ENCODE results near the gene OPN4. TPM values are rescaled to one million over a fixed set of nuclear protein-coding genes. Genes with fewer than 3 reads are reported as not detected.

Gene OPN4
- total RNA-seq, 3 donors from 2014 or later (not counting 1 experiment from before 2014, with no cell fraction given): not detected

GRCh38 chr10:86712317-86712707 lies 58.0 kb downstream of the OPN4 start:
- no peak for DNase-seq
- no peaks in the 10 kb centered on the region for H3K36me3 ChIP-seq (ENCODE audit: control insufficient read depth, insufficient read depth, low read length)
- H3K4me3 Mint-ChIP-seq: peak overlapping the region; percentile 85
- no peaks in the 10 kb centered on the region for H3K36me3 Mint-ChIP-seq
- H3K27ac ChIP-seq (ENCODE audit: low read length): peak overlapping the region; percentile 57
- peaks cover 18 to 25% of the 10 kb centered on the region in 2 donors for H3K4me1 Mint-ChIP-seq
- 67% methylated on average over 8 of the region's 9 CpGs for WGBS (ENCODE audit: insufficient coverage)
- intact Hi-C loops (cut with micrococcal nuclease): no loop called here
- H3K9me3 ChIP-seq (ENCODE audit: control insufficient read depth, insufficient read depth, low read length): no peaks in the 10 kb centered on the region
- H3K4me1 ChIP-seq (ENCODE audit: control insufficient read depth, insufficient read depth, low read length): peaks cover 17% of the 10 kb centered on the region
- no peaks in the 10 kb centered on the region for H3K9me3 Mint-ChIP-seq
- TF ChIP-seq, protein P1, sequence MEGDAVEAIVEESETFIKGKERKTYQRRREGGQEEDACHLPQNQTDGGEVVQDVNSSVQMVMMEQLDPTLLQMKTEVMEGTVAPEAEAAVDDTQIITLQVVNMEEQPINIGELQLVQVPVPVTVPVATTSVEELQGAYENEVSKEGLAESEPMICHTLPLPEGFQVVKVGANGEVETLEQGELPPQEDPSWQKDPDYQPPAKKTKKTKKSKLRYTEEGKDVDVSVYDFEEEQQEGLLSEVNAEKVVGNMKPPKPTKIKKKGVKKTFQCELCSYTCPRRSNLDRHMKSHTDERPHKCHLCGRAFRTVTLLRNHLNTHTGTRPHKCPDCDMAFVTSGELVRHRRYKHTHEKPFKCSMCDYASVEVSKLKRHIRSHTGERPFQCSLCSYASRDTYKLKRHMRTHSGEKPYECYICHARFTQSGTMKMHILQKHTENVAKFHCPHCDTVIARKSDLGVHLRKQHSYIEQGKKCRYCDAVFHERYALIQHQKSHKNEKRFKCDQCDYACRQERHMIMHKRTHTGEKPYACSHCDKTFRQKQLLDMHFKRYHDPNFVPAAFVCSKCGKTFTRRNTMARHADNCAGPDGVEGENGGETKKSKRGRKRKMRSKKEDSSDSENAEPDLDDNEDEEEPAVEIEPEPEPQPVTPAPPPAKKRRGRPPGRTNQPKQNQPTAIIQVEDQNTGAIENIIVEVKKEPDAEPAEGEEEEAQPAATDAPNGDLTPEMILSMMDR (IDR thresholded peaks at IDR 0.05): no peak
- peak overlapping the region; percentile 68 to 93 for H3K27ac Mint-ChIP-seq
- H3K27me3 Mint-ChIP-seq (ENCODE audit: low read depth in 2 of 2): no peaks in the 10 kb centered on the region
- no peaks in the 10 kb centered on the region for H3K27me3 ChIP-seq (ENCODE audit: control insufficient read depth, insufficient read depth, low read length)
- ATAC-seq: no peak
- peak overlapping the region; percentile 34 for H3K4me3 ChIP-seq (ENCODE audit: low read length)

GRCh38 chr10:86715156-86715795 lies 60.9 kb downstream of the OPN4 start:
- Mint-ChIP-seq H3K36me3 (no peaks in the 10 kb centered on the region), H3K27me3 (ENCODE audit: low read depth in 2 of 2) (peaks cover 0 to under 1% of the 10 kb centered on the region in 2 donors), H3K4me3 (no peak overlapping the region), H3K27ac (no peak overlapping the region), H3K9me3 (no peaks in the 10 kb centered on the region), H3K4me1 (peaks cover 13 to 15% of the 10 kb centered on the region in 2 donors)
- Histone ChIP-seq H3K27ac (ENCODE audit: low read length) (no peak overlapping the region), H3K9me3 (ENCODE audit: control insufficient read depth, insufficient read depth, low read length) (no peaks in the 10 kb centered on the region), H3K36me3 (ENCODE audit: control insufficient read depth, insufficient read depth, low read length) (no peaks in the 10 kb centered on the region), H3K4me3 (ENCODE audit: low read length) (no peak overlapping the region), H3K27me3 (ENCODE audit: control insufficient read depth, insufficient read depth, low read length) (no peaks in the 10 kb centered on the region), H3K4me1 (ENCODE audit: control insufficient read depth, insufficient read depth, low read length) (peaks cover 17% of the 10 kb centered on the region)
- DNase-seq: no peak
- no peak for ATAC-seq
- TF ChIP-seq, protein P1 (IDR thresholded peaks at IDR 0.05): no peak
- intact Hi-C loops (cut with micrococcal nuclease): no loop called here
- 63% methylated on average over 6 of the region's 6 CpGs for WGBS (ENCODE audit: insufficient coverage)

DNA sequence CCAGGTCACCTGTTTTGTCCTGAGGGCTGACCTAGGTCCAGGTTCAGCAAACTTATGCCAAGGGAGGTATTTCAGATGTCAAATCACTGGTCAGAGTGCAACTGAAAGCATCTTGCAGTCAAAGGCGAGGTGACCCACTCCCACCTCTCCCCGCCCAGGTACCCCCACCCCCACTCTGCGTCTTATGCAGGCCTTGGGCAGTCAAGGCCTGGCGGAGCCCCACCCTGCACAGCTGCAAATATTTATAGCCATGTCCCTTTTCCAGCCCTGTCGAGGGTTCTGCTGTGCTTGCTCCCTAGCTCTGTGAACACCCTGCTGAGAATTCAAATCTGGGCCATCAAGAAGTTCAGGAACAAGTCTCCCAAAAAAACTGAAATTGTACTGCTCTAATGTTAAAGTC lies 61.5 kb downstream of the OPN4 start:
- Mint-ChIP-seq H3K36me3 (no peaks in the 10 kb centered on the region), H3K4me1 (peaks cover 7 to 10% of the 10 kb centered on the region in 2 donors), H3K27me3 (ENCODE audit: low read depth in 2 of 2) (peaks cover 0 to 6% of the 10 kb centered on the region in 2 donors), H3K27ac (no peak overlapping the region), H3K4me3 (no peak overlapping the region), H3K9me3 (no peaks in the 10 kb centered on the region)
- no peak overlapping the region for H3K4me3 ChIP-seq (ENCODE audit: low read length)
- 89% methylated on average over 5 of the region's 5 CpGs for WGBS (ENCODE audit: insufficient coverage)
- peaks cover 12% of the 10 kb centered on the region for H3K4me1 ChIP-seq (ENCODE audit: control insufficient read depth, insufficient read depth, low read length)
- no peaks in the 10 kb centered on the region for H3K27me3 ChIP-seq (ENCODE audit: control insufficient read depth, insufficient read depth, low read length)
- TF ChIP-seq, protein P1 (IDR thresholded peaks at IDR 0.05): no peak
- DNase-seq (no peak), ATAC-seq (no peak)
- H3K36me3 ChIP-seq (ENCODE audit: control insufficient read depth, insufficient read depth, low read length): no peaks in the 10 kb centered on the region
- intact Hi-C loops (cut with micrococcal nuclease): no loop called here
- H3K9me3 ChIP-seq (ENCODE audit: control insufficient read depth, insufficient read depth, low read length): no peaks in the 10 kb centered on the region
- H3K27ac ChIP-seq (ENCODE audit: low read length): no peak overlapping the region

Other genes starting within 250 kb of the OPN4 start
- 10 to 100 TPM; 41.1 to 51.4 (median 51.1) TPM for gene WAPL, start 132.8 kb upstream of the OPN4 start, total RNA-seq
- gene LDB3, start 14.0 kb downstream of the OPN4 start, total RNA-seq: under 1 TPM in 2 of 3 donors, not detected in 1; 0.11 to 0.12 TPM
- gene BMPR1A, start 102.1 kb downstream of the OPN4 start, total RNA-seq: 1 to 10 TPM; 5.5 to 8.1 (median 7.7) TPM